Activated B cell treated with CpG ODN at 0.5 μM for 24 hours (primary cell): ENCODE measurements around the gene FSTL4. TPM values are rescaled to one million over a fixed set of nuclear protein-coding genes. Genes with fewer than 3 reads are reported as not detected.

ENCODE experiments used
- ATAC-seq: fragments of 200-7000 bp; cut with Tn5 transposase; one replicate; pipeline ENCODE4 v1.10.0; 2021; ENCODE audit warnings: low read depth, mild to moderate bottlenecking, moderate library complexity
- CTCF ChIA-PET: fragments of 350-600 bp; sonication (Branson Sonifier 250); formaldehyde crosslinking; loops from one replicate; lab custom pipeline; 2021; ENCODE audit warnings: antibody characterized with exemption; lab: Charles Lee
- POLR2A ChIA-PET: fragments of 350-600 bp; sonication (Branson Sonifier 250); formaldehyde crosslinking; loops from one replicate; lab custom pipeline; 2021; ENCODE audit warnings: antibody characterized with exemption; lab: Charles Lee
- DNase-seq: peaks from one replicate; pipeline ENCODE4 v3.0.0; 2022
- H3K27ac Mint-ChIP-seq: one replicate; pipeline ENCODE4 v1.8.0; 2020; ENCODE audit warnings: mixed read lengths
- H3K27me3 Mint-ChIP-seq: one replicate; pipeline ENCODE4 v1.8.0; 2021; ENCODE audit warnings: mixed read lengths
- H3K36me3 Mint-ChIP-seq: one replicate; pipeline ENCODE4 v1.8.0; 2021; ENCODE audit warnings: low read depth, mixed read lengths
- H3K4me1 Mint-ChIP-seq: one replicate; pipeline ENCODE4 v1.8.0; 2021; ENCODE audit warnings: mixed read lengths
- H3K4me3 Mint-ChIP-seq: one replicate; pipeline ENCODE4 v1.8.0; 2020; ENCODE audit warnings: mild to moderate bottlenecking, mixed read lengths
- H3K9me3 Mint-ChIP-seq: one replicate; pipeline ENCODE4 v1.8.0; 2020; ENCODE audit warnings: mixed read lengths
- CTCF ChIP-seq: fragments of 200-600 bp; IDR thresholded peaks from one replicate; pipeline ENCODE4 v1.8.0; 2022; ENCODE audit warnings: antibody characterized with exemption, mild to moderate bottlenecking
- intact Hi-C: fragments of 100-400 bp; cut with micrococcal nuclease; formaldehyde crosslinking; loops from one replicate; pipeline ENCODE4 v1.15.1; 2024
- total RNA-seq: library from RNA; stranded (reverse); gene quantifications from 2 replicates; pipeline ENCODE4 v1.2.3, GENCODE V29; 2022

FSTL4 gene
- total RNA-seq, 1 donor from 2014 or later = 1.7 TPM

DNA sequence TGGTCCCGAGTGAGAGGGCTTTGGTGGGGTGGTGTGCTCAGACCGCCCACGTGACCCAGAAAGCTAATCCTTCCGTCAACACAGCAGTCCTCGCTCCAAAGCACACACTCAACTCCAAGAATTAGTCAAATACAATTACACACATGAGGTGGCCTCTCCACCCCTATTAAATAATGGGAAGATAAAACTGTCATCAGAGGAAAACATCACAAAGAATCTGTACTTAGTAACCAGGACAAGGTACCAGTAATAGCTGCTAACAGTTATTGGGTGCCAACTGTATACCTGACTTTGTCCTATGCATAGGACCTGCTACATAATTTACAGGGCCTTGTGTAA lies 337.8 kb downstream of the FSTL4 start:
- Mint-ChIP-seq H3K36me3 (no peaks in the 10 kb centered on the region), H3K4me3 (no peak overlapping the region), H3K9me3 (no peaks in the 10 kb centered on the region), H3K27ac (no peak overlapping the region), H3K4me1 (no peaks in the 10 kb centered on the region), H3K27me3 (no peaks in the 10 kb centered on the region)
- POLR2A ChIA-PET = no interaction called here
- TF ChIP-seq CTCF = no peak
- CTCF ChIA-PET = no interaction called here
- no peak for ATAC-seq
- no peak for DNase-seq
- intact Hi-C loops = no loop called here

DNA sequence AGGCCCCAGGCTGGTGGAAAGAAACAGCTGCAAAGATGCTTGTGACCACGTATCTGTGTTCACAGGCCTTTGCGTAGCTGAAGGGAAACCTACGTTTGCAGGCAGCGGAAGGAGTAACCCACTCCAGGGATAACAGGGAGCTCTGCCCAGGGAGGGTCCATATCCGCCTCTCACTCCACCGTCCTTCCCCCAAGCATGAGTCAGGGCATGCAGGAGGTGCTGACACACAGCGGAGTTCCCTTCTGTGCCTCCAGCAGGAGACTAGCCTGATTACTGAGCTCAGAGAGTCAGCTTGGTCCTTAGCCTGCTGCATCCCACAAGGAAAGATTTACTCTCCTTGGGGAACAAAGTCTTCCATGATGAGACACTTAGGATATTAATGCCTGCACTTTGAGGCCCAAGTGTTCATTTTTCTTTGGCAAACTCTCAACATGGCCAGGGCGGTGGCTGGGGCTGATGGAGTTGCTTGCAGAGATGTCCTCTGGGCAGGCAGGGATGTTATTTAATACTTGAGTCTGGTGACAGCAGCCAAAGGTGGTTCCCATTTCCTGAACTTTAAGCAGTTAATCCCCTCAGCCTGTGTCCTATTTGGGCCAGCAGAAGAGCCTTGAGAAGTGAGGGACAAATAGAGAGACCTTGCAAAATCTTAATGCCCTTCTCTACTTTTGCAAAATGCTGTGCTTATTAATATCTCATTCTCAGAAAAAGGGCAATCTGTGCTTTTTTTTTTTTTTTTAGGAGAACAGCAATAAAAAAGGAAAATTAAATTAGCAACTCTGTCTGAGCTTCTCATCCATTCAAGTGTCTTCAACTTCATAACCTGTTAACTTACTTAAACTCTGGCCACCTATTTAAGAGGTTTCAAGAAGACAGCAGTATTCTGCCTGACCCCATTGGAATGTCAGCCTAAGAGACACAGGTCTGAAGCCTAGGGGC lies 338.4 kb downstream of the FSTL4 start:
- no peak for TF ChIP-seq CTCF
- DNase-seq (no peak), ATAC-seq (no peak)
- Mint-ChIP-seq H3K27ac (no peak overlapping the region), H3K36me3 (no peaks in the 10 kb centered on the region), H3K4me1 (no peaks in the 10 kb centered on the region), H3K4me3 (no peak overlapping the region), H3K27me3 (no peaks in the 10 kb centered on the region), H3K9me3 (no peaks in the 10 kb centered on the region)
- intact Hi-C loops = no loop called here
- ChIA-PET POLR2A (no interaction called here), CTCF (no interaction called here)

DNA sequence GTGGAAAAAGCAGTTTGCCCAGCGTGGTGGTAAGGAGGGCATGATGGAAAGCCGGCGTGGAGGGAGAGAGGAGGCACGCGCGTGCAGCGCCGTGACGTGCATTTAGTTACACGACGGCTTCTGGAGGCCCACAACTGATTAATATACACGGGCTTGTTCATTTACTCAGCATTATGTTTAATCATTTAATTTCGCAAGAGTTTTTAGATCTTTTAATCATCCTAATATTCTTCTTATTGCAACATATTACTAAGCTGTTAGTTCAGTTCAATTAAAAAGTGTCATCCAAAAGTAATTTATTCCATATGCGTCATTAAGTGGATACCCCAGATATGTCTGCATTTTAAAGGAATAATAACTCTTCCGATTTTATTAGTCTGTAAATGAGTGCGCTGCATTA lies 340.0 kb downstream of the FSTL4 start:
- H3K4me1 Mint-ChIP-seq = no peaks in the 10 kb centered on the region
- no peak for ATAC-seq
- H3K9me3 Mint-ChIP-seq = no peaks in the 10 kb centered on the region
- H3K4me3 Mint-ChIP-seq = no peak overlapping the region
- H3K27me3 Mint-ChIP-seq = no peaks in the 10 kb centered on the region
- CTCF ChIA-PET = no interaction called here
- no peaks in the 10 kb centered on the region for H3K36me3 Mint-ChIP-seq
- no peak for TF ChIP-seq CTCF
- no peak for DNase-seq
- intact Hi-C loops = no loop called here
- POLR2A ChIA-PET = no interaction called here
- no peak overlapping the region for H3K27ac Mint-ChIP-seq

GRCh38 chr5:133271606-133272005 lies 340.7 kb downstream of the FSTL4 start:
- Mint-ChIP-seq H3K4me3 (no peak overlapping the region), H3K4me1 (no peaks in the 10 kb centered on the region), H3K36me3 (no peaks in the 10 kb centered on the region), H3K9me3 (no peaks in the 10 kb centered on the region), H3K27me3 (no peaks in the 10 kb centered on the region), H3K27ac (no peak overlapping the region)
- DNase-seq = no peak
- no peak for ATAC-seq
- ChIA-PET CTCF (no interaction called here), POLR2A (no interaction called here)
- intact Hi-C loops = no loop called here
- TF ChIP-seq CTCF = no peak

GRCh38 chr5:133269691-133270090 lies 342.6 kb downstream of the FSTL4 start:
- H3K4me3 Mint-ChIP-seq = no peak overlapping the region
- CTCF ChIA-PET = no interaction called here
- no peak overlapping the region for H3K27ac Mint-ChIP-seq

More at GRCh38 chr5:133269691-133270090, 342.6 kb downstream of the FSTL4 start:
- intact Hi-C loops = no loop called here
- Mint-ChIP-seq H3K9me3 (no peaks in the 10 kb centered on the region), H3K36me3 (no peaks in the 10 kb centered on the region), H3K27me3 (no peaks in the 10 kb centered on the region), H3K4me1 (no peaks in the 10 kb centered on the region)
- POLR2A ChIA-PET = no interaction called here
- TF ChIP-seq CTCF = no peak
- no peak for DNase-seq
- no peak for ATAC-seq
